Ovary (tissue), 9 donors: ENCODE data around the gene MRPL10. TPM values are rescaled to one million over a fixed set of nuclear protein-coding genes. Genes with fewer than 3 reads are reported as not detected.

Source experiments
- DNase-seq, 5 donors: peaks; one replicate each; pipeline ENCODE4 v3.0.0-alpha.2; 2019 to 2020
- H3K27ac ChIP-seq, 2 donors: fragments of 200-600 bp; one replicate each; pipeline versions ENCODE4 v1.5.1 to v1.8.0; 2019 to 2022
- H3K27me3 ChIP-seq: fragments of 200-600 bp; one replicate; pipeline ENCODE4 v1.8.0; 2022
- H3K36me3 ChIP-seq: fragments of 200-600 bp; sonication (generic); one replicate; pipeline ENCODE4 v1.5.1; 2019
- H3K4me1 ChIP-seq: one replicate; pipeline ENCODE4 v1.8.1; 2013; ENCODE audit warnings: mild to moderate bottlenecking, moderate library complexity; ENCODE audit not compliant: insufficient read depth
- H3K4me3 ChIP-seq: fragments of 200-600 bp; sonication (generic); one replicate; pipeline ENCODE4 v1.5.1; 2017
- H3K9me3 ChIP-seq, 2 donors: fragments of 200-600 bp in 1 of 2; sonication (generic) in 1 of 2; one replicate each; pipeline versions ENCODE4 v1.5.1 to v1.8.1; 2013 to 2019; ENCODE audit warnings: mild to moderate bottlenecking in 1 of 2, moderate library complexity in 1 of 2
- CTCF ChIP-seq, 3 donors: fragments of 450-650 bp in 2 of 3; fragments of 200-600 bp in 1 of 3; IDR thresholded peaks; one replicate each; pipeline versions ENCODE4 v1.5.1 to v1.8.0; 2016 to 2022; ENCODE audit warnings: antibody characterized with exemption in 3 of 3, mild to moderate bottlenecking in 1 of 3
- EP300 ChIP-seq: sonication (generic); formaldehyde crosslinking; IDR thresholded peaks from one replicate; pipeline ENCODE4 v1.6.1; 2017; ENCODE audit warnings: antibody characterized with exemption
- POLR2A ChIP-seq: fragments of 450-650 bp; IDR thresholded peaks from one replicate; pipeline ENCODE4 v1.6.1; 2017; ENCODE audit warnings: antibody characterized with exemption, mild to moderate bottlenecking, moderate library complexity
- WGBS, 3 donors: extraction: QIAGEN DNeasy Blood & Tissue Kit in 1 of 3; methylation state at CpG; one replicate each; pipeline versions ENCODE4 v1.1.5 to v1.1.7; 2013 to 2017; 5-methylcytosine and 5-hydroxymethylcytosine counted together
- intact Hi-C, 4 donors: fragments of 100-400 bp; cut with DNase I; formaldehyde crosslinking; loops; one replicate each; pipeline versions ENCODE4 v1.11.0 to v1.15.1; 2022 to 2023
- polyA plus RNA-seq, 2 donors: library from polyadenylated mRNA; stranded (reverse); fragments of 200-250 nt in 1 of 2; fragments of 350-450 nt in 1 of 2; fragmentation: Illumina TruSeq in 1 of 2; extraction: RNeasy Lipid Tissue Mini Kit (QIAGEN cat#74804) in 1 of 2; gene quantifications; one replicate each; pipeline ENCODE4 v1.2.3, GENCODE V29; 2013 to 2014
- total RNA-seq, 7 donors: library from RNA; depleted of rRNA in 2 of 7; stranded (reverse); fragments of >200 nt in 2 of 7; fragmentation: NEBNext Ultra II Directional in 3 of 7; extraction: Animal tissue kit (Norgen Biotek cat#: 25700) in 3 of 7; gene quantifications; one replicate each; pipeline versions ENCODE4 v1.1.0 to v1.2.4, GENCODE V29; 2016 to 2023
- donor health status: DM: no; HTN: no; CAD: no; lungs with moderate emphysema.
- donor health status: DM: no; HTN: no; CAD: no.
- donor health status: Bipolar disorder and iron deficiency.
- donor health status: DM: yes; HTN: yes; CAD: no.
- donor health status: DM: no; HTN: no; CAD: no.
- donor health status: DM: yes; HTN: yes; CAD: no.

Gene MRPL10
- total and polyA plus RNA-seq, 9 donors, result 30.4 to 64.4 (median 48.8) TPM

- H3K36me3 ChIP-seq, result no peaks in the 10 kb centered on the region
- intact Hi-C loops, result loop anchor here in 3 of 4 donors (1.0 to 10.0 kb wide), 4 partner anchors 41 to 174 kb away; partner anchors contain the start of gene PRR15L (in 1 of the 3)
- WGBS, 3 donors, result 18 to 30% (median 19%) methylated on average over 6 of the region's 6 CpGs
- H3K27me3 ChIP-seq, result no peaks in the 10 kb centered on the region
- no peaks in the 10 kb centered on the region for H3K9me3 ChIP-seq
- DNase-seq, result no peak
- peaks cover 4% of the 10 kb centered on the region for H3K4me1 ChIP-seq
- no peak for TF ChIP-seq CTCF (IDR thresholded peaks at IDR 0.05)
- TF ChIP-seq POLR2A, result no peak
- TF ChIP-seq EP300, result no peak
- H3K4me3 ChIP-seq, result no peak overlapping the region
- no peak overlapping the region for H3K27ac ChIP-seq
Measured at GRCh38 chr17:47843391-47843730, 12.0 kb upstream of the MRPL10 start.

- intact Hi-C loops, result loop anchor here (2.0 to 10.0 kb wide), 4 partner anchors 43 to 176 kb away; partner anchors contain the start of gene PRR15L (in 1 of the 4)
- Histone ChIP-seq H3K9me3 (no peaks in the 10 kb centered on the region), H3K4me3 (no peak overlapping the region), H3K27me3 (no peaks in the 10 kb centered on the region), H3K36me3 (no peaks in the 10 kb centered on the region), H3K4me1 (peaks cover 4% of the 10 kb centered on the region), H3K27ac (peak overlapping the region; percentile 46 to 70)
- TF ChIP-seq EP300 (no peak), POLR2A (no peak), CTCF (IDR thresholded peaks at IDR 0.05) (no peak)
- WGBS, 3 donors, result 56 to 64% (median 57%) methylated on average over 16 of the region's 16 CpGs
- DNase-seq, result no peak
Measured at GRCh38 chr17:47841488-47842291, 10.3 kb upstream of the MRPL10 start.

- TF ChIP-seq EP300 (no peak), POLR2A (no peak), CTCF (IDR thresholded peaks at IDR 0.05) (peak; percentile 91 to 98 (median 98))
- Histone ChIP-seq H3K4me1 (peaks cover 4% of the 10 kb centered on the region), H3K27me3 (no peaks in the 10 kb centered on the region), H3K36me3 (no peaks in the 10 kb centered on the region), H3K4me3 (peak within 1 kb of the TSS; percentile 75), H3K27ac (peak within 1 kb of the TSS; percentile 46 to 70), H3K9me3 (no peaks in the 10 kb centered on the region)
- peak; percentile 85 to 95 (median 89) for DNase-seq
- intact Hi-C loops, result loop anchor here in 3 of 4 donors (2.0 to 10.0 kb wide), 3 partner anchors 50 to 176 kb away; partner anchors contain the start of gene PRR15L (in 1 of the 3)
- WGBS, 3 donors, result 0 to 1% (median 0%) methylated on average over 55 of the region's 55 CpGs
Measured at GRCh38 chr17:47840742-47841487, 9.6 kb upstream of the MRPL10 start, which contains the start of gene SCRN2. SCRN2 (minus strand) TSS chr17:47841273; CDS start chr17:47840843, 430 bp downstream.

GRCh38 chr17:47840001-47840741 is 8.8 kb upstream of the MRPL10 start:
- WGBS, 3 donors, result 32 to 42% (median 36%) methylated on average over 17 of the region's 17 CpGs
- no peaks in the 10 kb centered on the region for H3K9me3 ChIP-seq
- H3K27me3 ChIP-seq, result no peaks in the 10 kb centered on the region
- TF ChIP-seq POLR2A, result no peak
- peak overlapping the region; percentile 75 for H3K4me3 ChIP-seq
- DNase-seq, result peak in 2 of 5 donors; percentile 44 to 49
- peak overlapping the region; percentile 46 to 70 for H3K27ac ChIP-seq
- H3K4me1 ChIP-seq, result peaks cover 4% of the 10 kb centered on the region
- H3K36me3 ChIP-seq, result no peaks in the 10 kb centered on the region
- intact Hi-C loops, result loop anchor here in 3 of 4 donors (2.0 to 10.0 kb wide), 3 partner anchors 51 to 177 kb away; partner anchors contain the start of gene PRR15L (in 1 of the 3)
